ENCODE results near the gene FOCAD.
"Not testable (repeated sequence)": the region's sequence is repeated elsewhere in the genome, so short reads cannot be mapped to it uniquely, and the experiment has no call there.

Gene FOCAD

DNA sequence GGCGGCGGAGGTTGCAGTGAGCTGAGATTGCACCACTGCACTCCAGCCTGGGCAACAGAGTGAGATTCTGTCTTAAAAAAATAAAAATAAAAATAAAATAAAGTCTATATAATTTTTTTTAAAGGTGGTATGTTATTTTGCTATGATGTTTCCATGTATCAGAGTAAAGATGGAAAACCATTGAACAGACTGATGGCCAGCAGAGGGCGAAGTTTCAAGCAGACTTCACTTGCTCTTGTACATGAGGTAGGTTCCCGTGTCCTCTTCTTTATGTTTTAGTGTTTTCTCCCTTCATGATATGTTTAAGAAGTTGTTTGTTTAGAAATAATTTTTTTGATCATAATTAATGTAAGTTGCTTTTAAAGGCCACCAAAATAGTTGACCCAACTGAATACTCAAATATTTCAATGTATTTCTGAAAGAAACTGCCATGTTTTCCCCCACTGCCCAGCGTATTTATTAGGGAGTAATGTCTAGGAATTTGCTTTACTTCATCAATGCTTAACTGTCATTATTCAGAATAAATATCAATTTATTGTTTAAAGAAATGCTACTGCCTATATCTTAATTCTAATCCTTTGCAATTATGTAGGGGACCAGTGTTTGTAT lies 201.0 kb downstream of the FOCAD start:
- peak; percentile 44 for DNase-seq

DNA sequence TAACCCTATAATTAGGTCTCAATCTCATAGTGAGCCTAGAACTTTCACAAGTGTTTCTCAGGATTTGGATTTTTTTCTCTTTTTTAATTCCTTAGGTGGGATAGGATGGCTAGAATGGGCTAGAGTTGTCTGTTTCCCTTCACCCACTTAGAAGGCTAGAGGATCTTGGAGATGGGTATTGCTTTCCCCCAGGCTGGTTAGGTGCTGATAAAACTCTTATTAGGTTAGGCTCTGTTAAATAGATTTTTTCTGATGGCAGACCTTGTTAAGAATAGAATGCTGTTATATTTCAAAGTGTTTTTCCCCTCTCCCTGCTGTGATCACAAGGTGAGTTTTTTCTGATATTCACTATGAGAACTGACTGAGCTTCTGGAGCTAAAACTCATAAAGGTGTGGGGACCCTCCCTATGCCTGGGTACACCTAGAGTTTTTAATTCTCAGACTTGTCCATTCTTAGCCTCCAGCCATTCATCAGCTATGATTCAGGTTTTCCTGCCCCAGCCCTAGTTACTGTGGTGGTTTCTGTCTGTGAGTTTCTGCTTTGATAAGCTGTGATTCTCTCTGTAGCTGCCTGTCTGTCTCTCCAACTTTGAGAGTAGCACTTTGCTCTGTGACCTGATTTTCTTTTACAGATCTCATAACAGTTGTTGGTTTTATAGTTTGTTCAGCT lies 215.0 kb downstream of the FOCAD start:
- no peak for DNase-seq

DNA sequence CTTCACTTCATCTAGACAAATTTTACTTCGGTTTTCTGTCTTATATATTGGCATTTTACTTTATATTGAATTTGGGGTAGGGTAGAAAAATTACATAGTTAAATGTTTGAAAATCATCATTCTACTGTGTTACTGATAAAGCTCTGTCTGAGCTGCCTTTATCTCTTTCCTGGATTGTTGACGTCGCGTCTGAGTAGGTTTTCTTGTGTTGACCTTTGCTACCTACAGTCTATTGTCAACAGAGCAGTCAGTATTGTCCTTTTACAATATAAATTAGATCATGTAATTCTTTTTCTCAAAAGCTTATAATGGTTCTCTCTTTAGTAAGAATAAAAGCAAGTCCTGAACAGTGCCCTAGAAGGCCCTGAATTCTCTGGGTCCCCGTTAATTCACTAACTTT lies 219.2 kb downstream of the FOCAD start:
- no peak for DNase-seq

DNA sequence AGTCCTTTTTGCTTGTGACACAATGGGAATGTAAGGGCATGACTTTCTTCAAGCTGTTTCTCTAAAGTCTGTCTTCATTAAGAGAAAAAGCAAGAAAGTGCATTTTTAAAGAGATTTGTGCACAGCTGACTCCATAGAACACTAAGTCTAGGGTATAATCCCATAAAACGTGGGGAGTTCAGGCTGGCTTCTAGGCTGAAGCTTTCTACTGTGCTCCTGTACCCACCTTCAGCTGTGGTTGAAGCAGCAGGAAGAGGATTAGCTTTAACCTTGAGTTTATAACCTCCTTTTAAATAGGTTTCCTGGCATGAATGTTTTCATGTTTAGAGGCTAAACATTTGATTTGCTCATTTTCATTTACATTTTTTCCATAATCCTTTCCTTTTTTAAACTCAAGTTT lies 220.9 kb downstream of the FOCAD start:
- no peak for DNase-seq

DNA sequence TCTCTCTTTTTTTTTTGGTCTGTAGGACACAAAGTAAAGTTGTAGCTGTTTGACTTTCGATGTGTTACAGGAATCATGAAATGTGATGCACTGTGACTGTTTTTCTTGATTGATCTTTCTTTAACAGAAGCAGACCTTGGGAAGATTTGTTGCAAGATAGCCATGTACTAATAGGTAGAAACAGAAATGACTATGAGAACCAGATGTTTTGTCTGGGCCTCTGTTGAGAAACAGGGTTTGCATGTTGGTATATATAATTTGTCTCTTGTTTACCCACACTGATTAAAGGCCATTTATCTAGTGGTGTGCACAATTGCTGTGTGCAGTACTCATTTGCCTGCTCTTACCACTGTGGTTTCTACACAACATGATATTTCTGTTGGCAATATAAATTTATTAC lies 222.3 kb downstream of the FOCAD start:
- DNase-seq, result no peak

DNA sequence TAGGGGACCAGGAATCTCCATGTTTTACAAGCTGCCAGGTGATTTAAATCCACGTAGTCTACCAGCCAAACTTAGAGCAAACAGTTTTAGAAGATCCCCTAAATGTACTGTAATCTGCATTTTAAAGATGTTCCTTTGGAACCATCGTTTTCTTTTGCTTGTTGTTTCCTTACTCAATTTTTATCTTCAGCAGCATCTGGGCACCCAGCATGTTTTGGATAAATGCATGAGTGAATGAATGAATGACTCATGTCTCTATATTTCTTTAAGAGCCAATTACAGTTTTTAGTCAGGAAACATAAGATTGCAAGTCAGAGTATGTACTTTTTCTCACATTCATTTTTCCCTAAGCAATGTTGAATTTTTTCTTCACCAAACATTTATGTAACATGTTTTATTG lies 224.4 kb downstream of the FOCAD start:
- DNase-seq, result no peak

DNA sequence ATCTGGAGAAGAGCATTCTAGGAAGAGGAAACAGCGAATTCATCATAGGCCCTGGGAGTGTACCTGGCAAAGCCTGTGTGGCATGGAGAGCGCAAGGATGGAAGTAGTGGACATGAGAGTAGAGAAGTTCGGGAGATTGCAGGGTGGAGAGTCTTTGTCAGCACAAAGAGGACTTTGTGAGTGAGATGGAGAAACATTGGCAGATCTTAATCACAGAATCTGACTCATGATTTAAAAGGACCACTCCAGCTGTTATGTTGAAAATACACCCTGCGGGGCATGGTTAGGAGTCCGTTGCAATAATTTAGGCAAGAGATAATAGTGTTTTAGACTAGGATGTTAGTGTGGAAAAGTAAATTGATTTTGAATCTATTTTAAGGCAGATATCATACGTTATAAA lies 230.5 kb downstream of the FOCAD start:
- DNase-seq, result no peak

DNA sequence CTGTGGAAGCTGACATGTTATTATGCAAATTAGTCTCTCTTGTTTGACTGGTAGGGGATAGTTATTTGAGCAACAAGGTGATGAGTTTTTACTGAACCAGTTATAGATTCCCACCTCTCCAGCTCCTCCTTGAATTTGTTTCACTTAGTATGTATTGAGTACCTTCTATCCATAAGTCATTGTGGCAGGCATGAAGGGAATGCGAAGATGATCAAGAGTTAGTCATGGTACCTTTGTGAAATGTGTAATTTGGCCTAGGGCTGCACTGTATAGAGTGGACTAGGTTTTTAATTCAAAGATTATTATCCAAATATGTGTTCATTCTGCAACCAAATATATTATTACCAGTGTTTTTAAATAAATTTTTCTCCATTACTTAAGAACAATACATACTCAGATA lies 237.3 kb downstream of the FOCAD start:
- DNase-seq, result no peak

DNA sequence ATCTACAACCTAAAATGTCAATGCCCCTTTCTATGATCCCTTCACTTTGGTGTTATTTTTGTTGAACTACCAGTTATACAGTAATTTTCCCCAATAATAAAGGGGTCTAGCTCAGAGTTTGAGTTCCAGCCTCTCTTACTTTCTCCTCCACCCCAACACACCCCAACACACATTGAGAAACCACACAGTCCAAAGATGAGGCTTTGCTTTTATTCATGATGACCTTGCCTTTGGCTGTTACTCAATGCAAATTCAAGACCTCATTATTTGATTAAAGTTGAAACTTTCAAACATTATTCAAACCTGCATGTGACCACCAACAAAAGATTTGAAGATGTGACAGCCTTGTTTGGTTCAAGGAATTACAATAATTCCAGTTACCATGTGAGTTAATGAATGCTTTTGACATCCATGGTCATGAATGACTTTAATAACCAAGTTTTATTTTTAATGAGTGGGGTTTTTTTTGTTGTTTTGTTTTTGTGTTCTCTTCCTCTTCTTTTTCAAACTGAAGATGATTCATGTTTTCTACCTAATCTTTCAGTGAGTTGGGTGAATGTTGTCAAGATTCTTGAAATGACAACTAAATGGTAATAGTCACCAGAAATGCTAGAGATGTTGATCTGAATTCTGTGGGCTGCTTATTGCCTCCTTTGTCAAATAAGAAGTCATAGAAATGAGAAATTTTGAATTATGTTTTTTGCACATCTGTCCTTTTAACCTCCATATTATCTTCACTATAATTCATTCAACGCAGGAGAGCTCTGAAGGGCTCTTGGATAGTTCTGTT lies 241.4 kb downstream of the FOCAD start:
- DNase-seq, result no peak

DNA sequence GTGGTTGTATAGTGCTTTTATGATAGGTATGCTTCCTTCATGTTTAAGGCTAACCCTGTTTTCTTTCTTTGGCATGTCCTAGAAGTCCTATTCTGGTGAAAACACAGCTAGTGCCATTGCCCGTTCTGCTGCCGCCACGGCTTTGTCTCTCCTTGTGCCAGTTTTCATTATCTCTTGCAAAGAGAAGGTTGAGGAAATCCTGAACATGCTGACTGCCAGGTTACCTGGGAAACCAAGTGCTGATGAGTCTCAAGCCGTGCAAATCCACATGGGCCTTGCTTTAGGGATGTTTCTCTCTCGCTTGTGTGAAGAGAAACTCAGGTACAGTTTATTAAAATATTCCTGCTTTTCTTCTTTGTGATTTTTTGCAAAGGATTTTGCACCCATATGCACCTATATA lies 245.2 kb downstream of the FOCAD start:
- DNase-seq, result no peak

DNA sequence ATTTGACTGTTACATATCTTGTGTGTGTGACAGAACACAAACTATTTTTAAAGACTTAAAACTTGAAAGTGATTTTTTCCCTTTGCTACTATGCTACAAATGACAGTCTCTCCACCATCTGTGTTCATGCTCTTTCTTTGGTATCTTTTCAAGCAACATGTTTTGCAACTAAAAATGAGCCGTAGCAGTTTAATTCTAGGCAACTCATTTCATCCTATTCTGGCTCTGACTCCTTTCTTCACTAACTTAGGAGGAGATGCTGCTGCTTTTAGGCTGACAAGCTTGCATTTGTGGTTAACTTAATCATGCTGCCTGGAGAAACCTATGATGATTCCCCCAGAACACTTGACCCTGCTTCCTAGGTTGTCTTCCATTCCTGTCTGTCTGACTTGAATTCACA lies 246.8 kb downstream of the FOCAD start:
- DNase-seq, result no peak

DNA sequence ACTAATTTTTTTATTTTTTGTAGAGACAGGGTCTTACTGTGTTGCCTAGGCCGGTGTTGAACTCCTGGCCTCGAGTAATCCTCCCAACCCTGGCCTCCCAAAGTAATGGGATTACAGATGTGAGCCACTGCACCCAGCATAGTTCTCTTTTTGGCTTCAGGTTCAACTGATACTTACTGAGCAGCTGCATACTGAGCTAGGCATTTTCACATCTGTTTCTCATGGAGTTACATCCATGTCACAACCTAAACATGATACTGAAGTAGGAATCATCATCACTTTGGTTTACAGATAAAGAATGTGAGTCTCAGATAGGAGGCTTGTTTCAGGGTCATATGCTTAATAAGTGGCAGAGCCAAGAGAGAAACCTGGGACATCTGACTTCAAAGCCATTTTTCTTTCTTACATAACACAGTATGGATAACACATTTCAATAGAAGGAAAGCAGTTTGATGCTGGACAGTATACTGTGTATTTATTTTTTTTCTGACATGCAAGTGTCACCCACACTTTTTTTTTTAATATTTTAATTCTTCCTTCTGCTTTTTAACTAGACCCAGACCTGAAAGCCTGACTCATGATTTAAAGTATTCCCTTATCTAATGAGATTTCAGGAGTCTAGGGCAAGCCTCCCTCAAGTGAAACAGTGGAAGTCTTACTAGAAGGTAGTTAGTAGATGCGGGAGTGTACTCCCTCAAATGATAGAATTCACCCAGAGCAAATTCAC lies 256.6 kb downstream of the FOCAD start:
- DNase-seq, result no peak

DNA sequence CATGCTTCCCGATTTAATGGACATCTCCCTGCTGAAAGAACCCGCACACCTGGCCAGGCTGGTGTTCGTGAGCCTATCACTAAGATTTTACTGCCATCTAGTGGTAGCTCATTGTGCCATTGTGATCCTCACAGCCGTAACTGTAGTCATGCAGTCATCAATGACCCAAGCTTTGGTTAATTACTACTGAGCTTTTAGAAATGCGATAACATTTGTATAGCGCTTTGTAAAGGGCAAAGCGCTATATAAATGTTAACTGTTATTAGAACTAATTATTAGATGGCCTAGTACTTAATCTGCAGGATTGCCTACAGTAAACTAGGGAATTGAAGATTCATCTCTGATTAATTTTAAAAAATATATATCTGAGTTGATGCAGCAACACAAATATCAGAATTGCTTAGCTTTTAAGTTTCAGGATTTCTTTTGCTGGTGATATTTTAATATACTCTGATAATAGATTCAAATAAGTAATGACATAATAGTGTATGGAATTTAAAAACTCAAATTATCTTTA lies 257.2 kb downstream of the FOCAD start:
- DNase-seq, result peak; percentile 43

DNA sequence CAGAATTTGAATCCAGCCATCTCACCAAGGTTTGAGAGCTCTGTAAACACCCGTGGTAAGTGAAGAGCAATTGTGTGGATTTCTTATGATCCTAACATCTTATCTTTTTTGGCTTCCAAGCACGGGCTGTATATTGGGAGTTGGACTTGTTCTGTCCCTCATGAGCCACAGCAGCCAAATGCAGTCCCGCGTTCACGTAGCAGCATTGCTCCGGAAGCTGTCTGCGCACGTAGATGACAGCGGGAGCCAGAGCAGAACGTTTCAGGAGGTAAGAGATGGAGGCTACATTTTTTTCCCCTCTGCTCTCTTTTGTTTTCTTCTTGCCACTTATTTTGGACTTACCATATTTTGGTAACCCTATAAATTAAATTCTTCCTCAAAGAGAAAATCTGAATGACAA lies 260.4 kb downstream of the FOCAD start:
- DNase-seq, result no peak

DNA sequence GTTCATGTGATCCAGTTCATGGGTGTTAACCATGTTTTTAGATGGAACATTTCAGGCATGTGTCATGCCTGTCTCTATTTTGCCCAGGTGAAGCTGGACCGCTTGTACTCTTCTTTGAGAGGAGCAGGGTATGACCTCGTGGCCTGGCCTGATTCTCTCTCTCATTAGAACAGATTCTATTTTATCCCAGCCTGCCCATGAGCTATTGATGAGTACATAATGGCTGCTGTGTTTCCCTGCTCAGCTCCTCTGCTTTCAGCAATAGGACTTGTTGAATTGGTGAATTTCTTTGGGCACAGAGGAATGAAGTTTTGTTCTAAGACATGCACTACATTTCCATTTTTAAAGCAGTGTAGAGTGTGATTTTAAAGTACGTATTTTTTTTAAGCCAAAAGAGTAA lies 261.2 kb downstream of the FOCAD start:
- DNase-seq, result no peak

DNA sequence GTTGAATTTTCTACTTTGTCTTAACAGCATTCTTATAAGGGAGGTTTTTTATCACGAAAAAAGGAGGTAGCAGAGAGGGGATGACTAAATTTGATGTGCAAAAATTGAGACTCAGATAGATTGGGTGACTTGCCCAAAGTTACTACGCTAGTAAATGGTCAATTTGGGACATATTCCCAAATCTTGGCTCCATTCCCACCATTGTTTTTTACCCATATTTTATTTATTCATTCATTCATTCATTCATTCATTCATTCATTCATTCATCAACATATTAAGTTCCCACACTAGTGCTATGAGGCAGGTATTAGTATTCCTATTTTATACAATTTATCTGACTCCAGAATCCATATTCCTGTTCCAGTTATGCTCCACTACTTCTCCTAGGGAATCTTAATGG lies 261.8 kb downstream of the FOCAD start:
- DNase-seq, result no peak

DNA sequence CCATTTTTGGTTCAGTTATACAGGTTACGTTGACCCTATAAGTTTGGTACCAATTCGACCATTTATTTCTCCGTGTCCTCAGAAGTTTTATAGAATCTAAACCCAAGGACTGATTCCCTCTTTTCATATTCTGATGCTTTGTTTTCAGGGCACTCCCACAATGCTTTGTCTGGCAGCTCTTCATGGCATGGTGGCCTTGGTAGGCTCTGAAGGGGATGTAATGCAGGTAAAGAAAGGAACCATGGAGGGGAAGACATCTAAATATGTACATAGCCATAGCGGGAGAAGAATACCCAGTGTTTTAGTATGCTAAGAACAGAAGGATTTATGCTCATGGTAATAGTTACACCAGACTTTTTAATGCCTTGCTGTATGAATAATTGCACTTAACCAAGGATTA lies 264.6 kb downstream of the FOCAD start:
- DNase-seq, result no peak

DNA sequence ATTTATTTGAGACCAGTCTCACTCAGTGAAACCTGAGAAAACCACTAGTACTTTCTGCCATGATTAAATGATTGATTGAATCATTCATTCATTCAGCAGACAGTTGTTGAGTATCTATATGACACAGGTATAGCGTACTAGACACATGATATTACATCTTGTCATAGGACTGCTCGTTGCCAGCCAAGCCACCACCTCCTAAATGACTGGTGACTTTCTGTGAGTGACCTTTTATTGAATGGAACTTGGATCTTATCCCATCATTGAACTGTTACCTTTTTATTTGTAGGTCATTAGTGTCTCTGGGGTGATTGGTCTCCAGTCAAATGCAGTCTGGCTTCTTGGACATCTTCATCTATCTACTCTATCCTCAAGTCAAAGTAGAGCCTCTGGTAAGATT lies 266.6 kb downstream of the FOCAD start:
- no peak for DNase-seq

DNA sequence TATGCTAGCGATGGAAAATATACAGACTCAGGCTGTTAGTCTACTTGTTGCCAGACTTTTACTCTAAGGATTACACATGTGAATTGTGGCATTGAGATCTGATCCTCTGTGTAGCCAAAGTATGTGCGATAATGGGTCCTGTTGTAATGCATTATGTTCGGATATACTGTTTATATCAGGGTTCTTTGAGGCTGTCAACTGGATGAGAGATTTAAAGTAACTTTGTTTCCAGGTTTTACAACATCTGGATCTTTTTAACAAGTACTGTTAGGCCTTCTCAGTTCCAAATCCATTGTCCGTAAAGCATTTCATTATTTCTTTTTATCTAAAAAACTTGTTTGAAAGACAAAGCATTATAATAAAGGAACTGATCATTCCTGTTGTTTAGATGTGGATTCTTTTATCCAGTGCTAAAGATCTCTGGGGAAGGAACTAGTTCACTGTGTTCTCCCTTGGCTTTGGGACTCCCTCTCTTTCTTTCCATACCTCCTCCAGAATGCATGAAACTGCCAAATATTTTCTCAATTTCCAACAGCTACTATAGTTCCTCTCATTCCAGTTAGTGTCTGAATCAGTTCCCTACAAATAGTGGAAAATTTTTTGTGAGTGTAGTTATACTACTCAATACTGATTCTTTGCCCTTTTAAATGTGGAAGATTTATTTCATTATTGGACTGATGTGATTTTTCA lies 278.6 kb downstream of the FOCAD start:
- DNase-seq, result no peak

DNA sequence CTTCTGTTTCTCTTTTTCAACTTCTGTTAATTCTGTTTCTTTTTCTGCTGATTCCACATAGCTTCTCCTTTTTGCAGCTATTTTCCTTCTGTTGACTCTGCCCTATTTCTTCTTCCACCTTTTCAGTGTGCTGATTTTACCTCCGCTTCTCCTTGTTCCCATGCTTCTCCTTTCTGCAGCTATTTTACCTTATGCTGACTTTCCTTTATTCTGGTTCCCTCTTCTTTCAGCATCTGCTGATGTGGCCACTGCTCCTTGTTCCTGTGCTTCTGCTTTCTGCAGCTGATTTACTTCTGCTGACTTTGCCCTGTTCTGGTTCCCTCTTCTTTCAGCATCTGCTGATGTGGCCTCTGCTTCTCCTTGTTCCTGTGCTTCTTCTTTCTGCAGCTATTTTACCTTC lies 288.6 kb downstream of the FOCAD start:
- DNase-seq, result no peak

DNA sequence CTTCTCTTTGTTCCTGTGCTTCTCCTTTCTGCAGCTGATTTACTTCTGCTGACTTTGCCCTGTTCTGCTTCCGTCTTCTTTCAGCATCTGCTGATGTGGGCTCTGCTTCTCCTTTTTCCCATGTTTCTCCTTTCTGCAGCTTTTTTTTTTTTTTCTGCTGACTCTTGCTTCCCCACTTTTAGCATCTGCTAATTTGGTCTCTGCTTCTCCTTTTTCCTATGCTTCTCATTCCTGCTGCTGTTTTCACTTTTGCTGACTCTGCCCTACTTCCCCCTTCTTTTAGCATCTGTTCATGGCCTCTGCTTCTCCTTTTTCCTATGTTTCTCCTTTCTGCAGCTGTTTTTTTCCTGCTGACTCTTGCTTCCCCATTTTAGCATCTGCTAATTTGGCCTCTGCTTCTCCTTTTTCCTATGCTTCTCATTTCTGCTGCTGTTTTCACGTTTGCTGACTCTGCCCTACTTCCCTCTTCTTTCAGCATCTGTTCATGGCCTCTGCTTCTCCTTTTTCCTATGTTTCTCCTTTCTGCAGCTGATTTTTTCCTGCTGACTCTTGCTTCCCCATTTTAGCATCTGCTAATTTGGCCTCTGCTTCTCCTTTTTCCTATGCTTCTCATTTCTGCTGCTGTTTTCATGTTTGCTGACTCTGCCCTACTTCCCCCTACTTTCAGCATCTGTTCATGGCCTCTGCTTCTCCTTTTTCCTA lies 289.3 kb downstream of the FOCAD start:
- not testable (repeated sequence) for DNase-seq
